ENCODE measurements around the gene ARL6IP6. TPM values are rescaled to one million over a fixed set of nuclear protein-coding genes. Genes with fewer than 3 reads are reported as not detected.
A peak's percentile ranks its signal among the peaks of the same experiment; 100 is the strongest.
"Not testable (repeated sequence)": the region's sequence is repeated elsewhere in the genome, so short reads cannot be mapped to it uniquely, and the experiment has no call there.

Gene ARL6IP6
- total and polyA plus RNA-seq, 9 donors, result 17.2 to 47.6 (median 39.3) TPM

DNA sequence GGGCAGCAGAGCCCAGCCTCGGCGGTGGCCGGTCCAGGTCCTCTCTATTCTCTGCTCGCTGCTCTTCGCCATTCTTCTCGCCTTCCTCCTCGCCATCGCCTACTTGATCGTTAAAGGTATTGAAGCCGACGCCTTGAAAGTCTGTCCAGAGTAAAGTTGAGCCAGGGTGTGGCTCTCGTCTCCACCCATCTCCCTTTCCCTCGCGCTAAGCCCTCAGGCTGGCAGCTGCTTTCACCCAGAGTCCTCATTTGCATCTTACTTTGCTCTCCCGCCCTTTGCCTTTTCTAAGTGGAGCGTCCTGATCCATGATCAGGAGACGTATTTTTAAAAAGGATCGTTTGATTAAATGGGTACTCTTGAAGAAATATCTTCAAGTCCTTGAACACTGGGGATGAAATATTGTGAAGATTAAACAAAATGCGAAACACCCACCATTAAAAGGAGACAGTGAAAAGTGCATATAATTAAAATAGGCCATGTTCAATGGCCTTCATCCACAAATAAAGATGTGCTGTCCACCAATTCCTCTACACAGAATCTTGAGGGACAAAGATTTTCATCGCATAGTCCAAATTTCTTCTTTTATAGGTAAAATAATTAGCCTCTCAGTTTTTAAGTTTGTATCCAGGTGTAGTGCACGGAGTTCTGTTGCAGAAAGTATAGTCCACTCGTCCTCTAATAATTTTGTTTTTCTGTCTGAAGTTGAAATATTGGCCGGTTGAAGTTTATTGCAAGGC, 657 bp downstream of the ARL6IP6 start:
- peak overlapping the region; percentile 98 for H3K27ac ChIP-seq (ENCODE audit: low read length)
- H3K36me3 ChIP-seq (ENCODE audit: control insufficient read depth, insufficient read depth, low read length), result peaks cover 2% of the 10 kb centered on the region
- peak; percentile 69 for DNase-seq
- H3K4me1 ChIP-seq (ENCODE audit: control insufficient read depth, insufficient read depth, low read length), result peaks cover 7% of the 10 kb centered on the region
- no peaks in the 10 kb centered on the region for H3K9me3 ChIP-seq (replicated peaks; ENCODE audit: control insufficient read depth, low read depth, low read length)
- H3K4me3 ChIP-seq (ENCODE audit: low read length), result peak overlapping the region; percentile 90
- no peaks in the 10 kb centered on the region for H3K27me3 ChIP-seq (ENCODE audit: control insufficient read depth, insufficient read depth, low read length)
- whole genome bisulfite sequencing (ENCODE audit: insufficient coverage), result 0% methylated on average over 12 of the region's 23 CpGs

DNA sequence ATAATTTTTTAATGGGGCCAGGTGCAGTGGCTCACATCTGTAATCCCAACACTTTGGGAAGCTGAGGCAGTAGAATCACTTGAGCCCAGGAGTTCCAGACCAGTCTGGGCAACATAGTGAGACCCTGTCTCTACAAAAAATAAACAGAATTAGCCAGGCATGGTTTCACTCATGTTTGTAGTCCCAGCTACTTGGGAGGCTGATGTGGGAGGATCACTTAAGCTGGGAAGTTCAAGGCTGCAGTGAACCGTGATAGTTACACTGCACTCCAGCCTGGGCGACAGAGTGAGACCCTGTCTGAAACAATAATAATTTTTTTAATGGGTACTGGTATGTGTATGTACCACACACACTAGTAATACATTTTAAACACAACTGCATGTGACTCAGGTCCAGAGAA, 2.4 kb downstream of the ARL6IP6 start:
- WGBS (ENCODE audit: insufficient coverage), result no CpG with 5 or more reads among the region's 2 CpGs

GRCh38 chr2:152722639-152723038, 4.2 kb downstream of the ARL6IP6 start:
- DNase-seq; H3K27ac ChIP-seq (ENCODE audit: low read length); H3K4me1 ChIP-seq (ENCODE audit: control insufficient read depth, insufficient read depth, low read length); H3K36me3 ChIP-seq (ENCODE audit: control insufficient read depth, insufficient read depth, low read length); H3K9me3 ChIP-seq (replicated peaks; ENCODE audit: control insufficient read depth, low read depth, low read length); H3K4me3 ChIP-seq (ENCODE audit: low read length); H3K27me3 ChIP-seq (ENCODE audit: control insufficient read depth, insufficient read depth, low read length): not testable (repeated sequence)
- WGBS (ENCODE audit: insufficient coverage), result no CpG with 5 or more reads among the region's 8 CpGs

More for the DNA sequence above, 2.4 kb downstream of the ARL6IP6 start:
- Histone ChIP-seq H3K27ac (ENCODE audit: low read length) (no peak overlapping the region), H3K4me3 (ENCODE audit: low read length) (no peak overlapping the region), H3K27me3 (ENCODE audit: control insufficient read depth, insufficient read depth, low read length) (no peaks in the 10 kb centered on the region), H3K36me3 (ENCODE audit: control insufficient read depth, insufficient read depth, low read length) (peaks cover 2% of the 10 kb centered on the region), H3K4me1 (ENCODE audit: control insufficient read depth, insufficient read depth, low read length) (peaks cover 6% of the 10 kb centered on the region), H3K9me3 (replicated peaks; ENCODE audit: control insufficient read depth, low read depth, low read length) (no peaks in the 10 kb centered on the region)
- no peak for DNase-seq

- Histone ChIP-seq H3K4me1 (ENCODE audit: control insufficient read depth, insufficient read depth, low read length) (peaks cover 5% of the 10 kb centered on the region), H3K36me3 (ENCODE audit: control insufficient read depth, insufficient read depth, low read length) (peaks cover 2% of the 10 kb centered on the region), H3K27me3 (ENCODE audit: control insufficient read depth, insufficient read depth, low read length) (no peaks in the 10 kb centered on the region), H3K4me3 (ENCODE audit: low read length) (no peak overlapping the region), H3K9me3 (replicated peaks; ENCODE audit: control insufficient read depth, low read depth, low read length) (no peaks in the 10 kb centered on the region), H3K27ac (ENCODE audit: low read length) (no peak overlapping the region)
- no peak for DNase-seq
- WGBS (ENCODE audit: insufficient coverage), result no CpG with 5 or more reads among the region's 1 CpG
Measured at GRCh38 chr2:152723918-152724317, 5.5 kb downstream of the ARL6IP6 start.

- WGBS (ENCODE audit: insufficient coverage), result no CpG with 5 or more reads among the region's 2 CpGs
- no peaks in the 10 kb centered on the region for H3K9me3 ChIP-seq (replicated peaks; ENCODE audit: control insufficient read depth, low read depth, low read length)
- H3K27me3 ChIP-seq (ENCODE audit: control insufficient read depth, insufficient read depth, low read length), result no peaks in the 10 kb centered on the region
- H3K4me3 ChIP-seq (ENCODE audit: low read length), result no peak overlapping the region
- DNase-seq, result no peak
- H3K27ac ChIP-seq (ENCODE audit: low read length), result no peak overlapping the region
- no peaks in the 10 kb centered on the region for H3K36me3 ChIP-seq (ENCODE audit: control insufficient read depth, insufficient read depth, low read length)
- no peaks in the 10 kb centered on the region for H3K4me1 ChIP-seq (ENCODE audit: control insufficient read depth, insufficient read depth, low read length)
Measured at GRCh38 chr2:152729844-152730243, 11.4 kb downstream of the ARL6IP6 start.

DNA sequence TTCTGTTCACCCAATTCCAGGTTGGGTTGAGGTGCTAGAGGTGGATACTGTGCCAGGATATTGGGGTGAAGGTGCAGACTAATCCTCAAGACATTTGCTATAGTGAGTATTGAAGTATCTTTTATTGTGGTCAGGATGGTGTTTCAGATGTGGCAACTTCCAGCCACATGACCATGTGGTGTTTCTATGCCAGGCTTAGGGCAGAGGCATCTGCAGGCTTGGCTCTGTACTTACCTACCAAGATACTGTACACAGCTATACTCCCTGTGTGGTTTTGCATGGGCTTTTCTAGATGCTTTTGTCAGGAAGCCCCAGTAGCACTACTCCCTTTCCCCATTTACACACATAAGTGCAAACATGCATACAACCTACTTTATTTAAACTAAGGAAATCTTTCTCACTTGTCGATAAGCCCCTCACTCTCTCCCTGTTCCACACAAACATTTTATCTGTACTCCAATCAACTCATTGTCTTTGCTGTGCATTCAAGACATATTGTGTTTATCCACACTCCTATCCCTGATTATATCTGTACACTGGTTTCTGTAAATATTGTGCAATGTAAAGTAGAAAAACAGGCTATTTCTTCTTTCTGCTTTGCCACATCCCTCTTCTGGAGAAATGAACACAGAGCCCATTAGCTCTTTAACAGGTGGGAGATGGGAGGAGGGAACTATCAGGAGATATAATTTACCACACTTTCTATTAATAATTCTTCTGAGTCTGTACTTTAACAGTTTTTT, 12.3 kb downstream of the ARL6IP6 start:
- no peak overlapping the region for H3K4me3 ChIP-seq (ENCODE audit: low read length)
- no CpG with 5 or more reads among the region's 1 CpG for WGBS (ENCODE audit: insufficient coverage)
- H3K4me1 ChIP-seq (ENCODE audit: control insufficient read depth, insufficient read depth, low read length), result no peaks in the 10 kb centered on the region
- no peaks in the 10 kb centered on the region for H3K27me3 ChIP-seq (ENCODE audit: control insufficient read depth, insufficient read depth, low read length)
- no peak for DNase-seq
- H3K36me3 ChIP-seq (ENCODE audit: control insufficient read depth, insufficient read depth, low read length), result peaks cover 2% of the 10 kb centered on the region
- H3K27ac ChIP-seq (ENCODE audit: low read length), result no peak overlapping the region
- no peaks in the 10 kb centered on the region for H3K9me3 ChIP-seq (replicated peaks; ENCODE audit: control insufficient read depth, low read depth, low read length)

DNA sequence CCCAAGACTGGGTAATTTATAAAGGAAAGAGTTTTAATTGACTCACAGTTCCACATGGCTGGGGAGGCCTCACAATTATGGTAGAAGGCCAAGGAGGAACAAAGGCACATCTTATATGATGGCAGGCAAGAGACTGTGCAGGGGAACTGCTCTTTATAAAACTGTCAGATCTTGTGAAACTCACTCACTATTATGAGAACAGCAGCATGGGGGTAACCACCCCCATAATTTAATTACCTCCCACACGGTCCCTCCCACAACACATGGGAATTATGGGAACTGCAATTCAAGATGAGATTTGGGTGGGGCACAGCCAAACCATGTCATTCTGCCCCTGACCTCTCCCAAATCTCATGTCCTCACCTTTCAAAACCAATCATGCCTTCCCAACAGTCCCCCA, 19.1 kb downstream of the ARL6IP6 start:
- H3K36me3 ChIP-seq (ENCODE audit: control insufficient read depth, insufficient read depth, low read length), result peaks cover 17% of the 10 kb centered on the region

DNA sequence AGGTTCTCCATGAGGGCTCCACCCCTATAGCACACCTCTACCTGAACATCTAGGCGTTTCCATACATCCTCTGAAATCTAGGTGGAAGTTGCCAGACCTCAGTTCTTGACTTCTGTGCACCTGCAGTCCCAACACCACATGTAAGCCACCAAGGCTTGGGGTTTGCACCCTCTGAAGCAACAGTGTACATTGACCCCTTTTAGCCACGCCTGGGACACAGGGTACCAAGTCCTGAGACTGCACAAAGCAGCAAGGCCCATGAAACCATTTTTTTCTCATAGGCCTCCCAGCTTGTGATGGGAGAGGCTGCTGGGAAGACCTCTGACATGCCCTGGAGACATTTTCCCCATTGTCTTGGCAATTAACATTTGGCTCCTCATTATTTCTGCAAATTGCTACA, 20.0 kb downstream of the ARL6IP6 start:
- WGBS (ENCODE audit: insufficient coverage), result 83% methylated on average over 1 of the region's 2 CpGs
- no peaks in the 10 kb centered on the region for H3K4me1 ChIP-seq (ENCODE audit: control insufficient read depth, insufficient read depth, low read length)
- no peaks in the 10 kb centered on the region for H3K9me3 ChIP-seq (replicated peaks; ENCODE audit: control insufficient read depth, low read depth, low read length)

More for the DNA sequence above, 19.1 kb downstream of the ARL6IP6 start:
- not testable (repeated sequence) for H3K27me3 ChIP-seq (ENCODE audit: control insufficient read depth, insufficient read depth, low read length); H3K4me1 ChIP-seq (ENCODE audit: control insufficient read depth, insufficient read depth, low read length); DNase-seq; H3K9me3 ChIP-seq (replicated peaks; ENCODE audit: control insufficient read depth, low read depth, low read length); H3K4me3 ChIP-seq (ENCODE audit: low read length); H3K27ac ChIP-seq (ENCODE audit: low read length)
- WGBS (ENCODE audit: insufficient coverage), result no CpG with 5 or more reads among the region's 1 CpG

GRCh38 chr2:152739705-152740104, 21.3 kb downstream of the ARL6IP6 start:
- DNase-seq; H3K4me1 ChIP-seq (ENCODE audit: control insufficient read depth, insufficient read depth, low read length); H3K27me3 ChIP-seq (ENCODE audit: control insufficient read depth, insufficient read depth, low read length); H3K9me3 ChIP-seq (replicated peaks; ENCODE audit: control insufficient read depth, low read depth, low read length); H3K27ac ChIP-seq (ENCODE audit: low read length); H3K4me3 ChIP-seq (ENCODE audit: low read length): not testable (repeated sequence)
- no CpG with 5 or more reads among the region's 1 CpG for WGBS (ENCODE audit: insufficient coverage)
- peaks cover 17% of the 10 kb centered on the region for H3K36me3 ChIP-seq (ENCODE audit: control insufficient read depth, insufficient read depth, low read length)

More for the DNA sequence above, 20.0 kb downstream of the ARL6IP6 start:
- H3K36me3 ChIP-seq (ENCODE audit: control insufficient read depth, insufficient read depth, low read length), result peaks cover 17% of the 10 kb centered on the region
- H3K27ac ChIP-seq (ENCODE audit: low read length), result no peak overlapping the region
- H3K27me3 ChIP-seq (ENCODE audit: control insufficient read depth, insufficient read depth, low read length), result no peaks in the 10 kb centered on the region
- H3K4me3 ChIP-seq (ENCODE audit: low read length), result no peak overlapping the region
- DNase-seq, result no peak

- Histone ChIP-seq H3K4me1 (ENCODE audit: control insufficient read depth, insufficient read depth, low read length) (no peaks in the 10 kb centered on the region), H3K4me3 (ENCODE audit: low read length) (no peak overlapping the region), H3K9me3 (replicated peaks; ENCODE audit: control insufficient read depth, low read depth, low read length) (no peaks in the 10 kb centered on the region), H3K27ac (ENCODE audit: low read length) (no peak overlapping the region), H3K36me3 (ENCODE audit: control insufficient read depth, insufficient read depth, low read length) (peaks cover 15% of the 10 kb centered on the region), H3K27me3 (ENCODE audit: control insufficient read depth, insufficient read depth, low read length) (no peaks in the 10 kb centered on the region)
- DNase-seq, result peak; percentile 66
- no CpG with 5 or more reads among the region's 2 CpGs for WGBS (ENCODE audit: insufficient coverage)
Measured at GRCh38 chr2:152740743-152741328, 22.4 kb downstream of the ARL6IP6 start.
